Hepatocyte (in vitro differentiated cells): ENCODE results near the gene CYP27B1.

Experiments
- EZH2 ChIP-seq: fragments of 200-600 bp; sonication (generic); IDR thresholded peaks from 2 replicates; pipeline ENCODE4 v1.6.1; 2016; ENCODE audit warnings: antibody characterized with exemption, mild to moderate bottlenecking, borderline replicate concordance
- TF ChIP-seq, protein P1 (sequence below): fragments of 200-600 bp; sonication (generic); IDR thresholded peaks from 2 replicates; pipeline ENCODE4 v1.5.1; 2016; ENCODE audit warnings: antibody characterized with exemption, mild to moderate bottlenecking; ENCODE audit not compliant: poor library complexity

DNA sequence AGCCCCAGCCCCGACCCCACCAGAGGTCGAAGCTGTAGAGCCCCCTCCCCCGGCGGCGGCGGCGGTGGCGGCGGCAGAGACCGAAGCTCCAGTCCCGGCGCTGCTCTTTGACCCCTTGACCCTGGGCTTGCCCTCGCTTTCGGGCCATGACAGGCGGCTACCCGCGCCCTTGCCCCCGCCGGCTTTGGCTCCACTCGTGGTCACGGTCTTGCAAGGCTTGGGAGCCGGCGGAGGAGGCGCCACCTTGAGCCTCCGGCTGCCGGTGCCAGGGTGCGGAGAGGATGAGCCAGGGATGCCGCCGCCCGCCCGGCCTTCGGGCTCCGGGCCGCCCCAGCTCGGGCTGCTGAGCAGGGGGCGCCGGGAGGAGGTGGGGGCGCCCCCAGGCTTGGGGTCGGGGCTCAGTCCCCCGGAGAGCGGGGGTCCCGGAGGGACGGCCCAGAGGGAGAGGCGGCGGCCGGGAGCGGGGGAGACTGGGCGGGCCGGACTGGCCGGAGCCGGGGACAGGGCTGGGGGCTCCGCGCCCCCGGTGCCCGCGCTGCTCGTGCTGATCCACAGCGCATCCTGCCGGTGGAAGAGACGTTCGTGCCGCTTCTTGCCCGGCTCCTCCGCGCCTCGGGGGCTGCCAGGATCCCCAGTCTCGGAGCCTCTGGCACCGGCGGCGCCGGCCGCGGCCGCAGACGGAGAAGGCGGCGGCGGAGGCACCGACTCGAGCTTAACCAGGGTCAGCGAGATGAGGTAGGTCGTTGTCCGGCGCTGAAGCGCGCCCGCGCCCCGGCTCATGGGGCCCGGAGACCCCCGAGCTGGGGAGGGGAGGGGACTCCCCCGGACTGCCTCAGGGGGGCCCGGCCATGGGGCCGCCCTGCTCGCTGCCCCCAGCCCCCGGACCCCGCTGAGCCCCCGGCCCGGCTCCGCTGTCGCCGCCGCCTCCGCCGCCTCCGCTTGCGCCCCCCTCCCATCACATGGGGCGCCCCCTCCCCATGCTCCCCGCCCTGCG, 29.1 kb downstream of the CYP27B1 start:
- TF ChIP-seq, protein P1, sequence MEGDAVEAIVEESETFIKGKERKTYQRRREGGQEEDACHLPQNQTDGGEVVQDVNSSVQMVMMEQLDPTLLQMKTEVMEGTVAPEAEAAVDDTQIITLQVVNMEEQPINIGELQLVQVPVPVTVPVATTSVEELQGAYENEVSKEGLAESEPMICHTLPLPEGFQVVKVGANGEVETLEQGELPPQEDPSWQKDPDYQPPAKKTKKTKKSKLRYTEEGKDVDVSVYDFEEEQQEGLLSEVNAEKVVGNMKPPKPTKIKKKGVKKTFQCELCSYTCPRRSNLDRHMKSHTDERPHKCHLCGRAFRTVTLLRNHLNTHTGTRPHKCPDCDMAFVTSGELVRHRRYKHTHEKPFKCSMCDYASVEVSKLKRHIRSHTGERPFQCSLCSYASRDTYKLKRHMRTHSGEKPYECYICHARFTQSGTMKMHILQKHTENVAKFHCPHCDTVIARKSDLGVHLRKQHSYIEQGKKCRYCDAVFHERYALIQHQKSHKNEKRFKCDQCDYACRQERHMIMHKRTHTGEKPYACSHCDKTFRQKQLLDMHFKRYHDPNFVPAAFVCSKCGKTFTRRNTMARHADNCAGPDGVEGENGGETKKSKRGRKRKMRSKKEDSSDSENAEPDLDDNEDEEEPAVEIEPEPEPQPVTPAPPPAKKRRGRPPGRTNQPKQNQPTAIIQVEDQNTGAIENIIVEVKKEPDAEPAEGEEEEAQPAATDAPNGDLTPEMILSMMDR, result peak; percentile 36
- peak; percentile 96 for TF ChIP-seq EZH2
